Endothelial cell of umbilical vein (primary cell): Measurements from ENCODE around the gene MALRD1.

Source experiments
- CTCF ChIP-seq, 2 donors: IDR thresholded peaks; 1 replicate in 1 of 2; 2 replicates in 1 of 2; pipeline ENCODE4 v1.5.1; 2011; ENCODE audit warnings: low read length in 2 of 2, mild to moderate bottlenecking in 2 of 2, moderate library complexity in 2 of 2, control low read depth in 1 of 2, inconsistent platforms in 1 of 2, low read depth in 1 of 2; ENCODE audit not compliant: insufficient read depth in 1 of 2; ENCODE audit errors: extremely low read depth in 1 of 2
- EZH2 ChIP-seq: IDR thresholded peaks from 2 replicates; pipeline ENCODE4 v1.6.1; 2012; ENCODE audit warnings: borderline replicate concordance, low read depth, mild to moderate bottlenecking, moderate library complexity, low read length, inconsistent platforms; ENCODE audit not compliant: severe bottlenecking
- FOS ChIP-seq: IDR thresholded peaks from 2 replicates; pipeline ENCODE4 v1.6.1; 2011; ENCODE audit warnings: mild to moderate bottlenecking, low read length, moderate library complexity, borderline replicate concordance; ENCODE audit not compliant: insufficient read depth
- JUN ChIP-seq: IDR thresholded peaks from 2 replicates; pipeline ENCODE4 v1.6.1; 2011; ENCODE audit warnings: borderline replicate concordance, low read depth; ENCODE audit not compliant: insufficient read length, insufficient read depth
- MAX ChIP-seq: IDR thresholded peaks from 2 replicates; pipeline ENCODE4 v1.6.1; 2011; ENCODE audit not compliant: insufficient read depth, insufficient read length
- MYC ChIP-seq: IDR thresholded peaks from one replicate; pipeline ENCODE4 v1.6.1; 2011; ENCODE audit warnings: mild to moderate bottlenecking, low read depth, low read length
- POLR2A ChIP-seq: IDR thresholded peaks from 2 replicates; pipeline ENCODE4 v1.6.1; 2012; ENCODE audit warnings: low read depth, mild to moderate bottlenecking, control low read depth, low read length
- POLR2AphosphoS5 ChIP-seq: IDR thresholded peaks from 2 replicates; pipeline ENCODE4 v1.6.1; 2012; ENCODE audit warnings: low read depth, mild to moderate bottlenecking, control low read depth, low read length, moderate library complexity; ENCODE audit not compliant: insufficient read depth

GRCh38 chr10:19310066-19310465 is 261.5 kb downstream of the MALRD1 start:
- TF ChIP-seq CTCF (IDR thresholded peaks at IDR 0.05; ENCODE audit: extremely low read depth in 1 of 2, insufficient read depth in 1 of 2, low read depth in 1 of 2, low read length in 2 of 2) (no peak), POLR2A (no peak), MYC (no peak), MAX (no peak), JUN (no peak), FOS (no peak), POLR2AphosphoS5 (no peak), EZH2 (no peak)
